ENCODE results near the gene SLC1A1.

DNA sequence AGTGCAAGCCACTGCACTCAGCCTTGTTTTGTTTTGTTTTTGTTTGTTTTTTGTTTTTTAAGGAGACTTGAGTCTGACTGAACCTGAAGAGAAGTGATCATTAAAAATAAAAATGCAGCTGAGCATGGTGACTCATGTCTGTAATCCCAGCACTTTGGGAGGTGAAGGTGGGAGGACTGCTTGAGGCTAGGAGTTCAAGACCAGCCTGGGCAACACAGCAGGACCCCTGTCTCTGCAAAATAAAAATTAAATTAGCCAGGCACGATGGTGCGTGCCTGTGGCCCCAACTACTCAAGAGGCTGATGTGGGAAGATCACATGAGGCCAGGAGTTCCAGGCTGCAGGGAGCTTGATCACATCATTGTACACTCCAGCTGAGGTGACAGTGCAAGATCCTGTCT is 6.2 kb downstream of the SLC1A1 start:
- no peak for TF ChIP-seq EZH2phosphoT487 (IDR thresholded peaks at IDR 0.05; ENCODE audit: insufficient read depth, low read depth)
- no peak for TF ChIP-seq EZH2 (IDR thresholded peaks at IDR 0.05; ENCODE audit: insufficient read depth, poor library complexity, severe bottlenecking)

Measured in GM23248 (cell line).